Kidney (tissue), 14 donors: ENCODE data around the gene AUTS2. TPM values are rescaled to one million over a fixed set of nuclear protein-coding genes. Genes with fewer than 3 reads are reported as not detected.
A peak's percentile ranks its signal among the peaks of the same experiment; 100 is the strongest.

Source experiments
- DNase-seq, 5 donors: peaks; one replicate each; pipeline ENCODE4 v3.0.0-alpha.2; 2013 to 2020
- FAIRE-seq: peaks from 2 replicates; lab custom pipeline; 2012; peaks lifted over from hg19 to GRCh38; lab: Jason Lieb, UNC
- H3K27ac ChIP-seq, 2 donors: one replicate each; pipeline ENCODE4 v1.7.0; 2013; ENCODE audit warnings: low read depth in 2 of 2, low read length in 2 of 2, inconsistent platforms in 1 of 2
- H3K27me3 ChIP-seq: one replicate; pipeline ENCODE4 v1.7.1; 2013; ENCODE audit warnings: low read length, inconsistent platforms; ENCODE audit not compliant: control insufficient read depth, insufficient read depth
- H3K36me3 ChIP-seq, 3 donors: one replicate each; pipeline versions ENCODE4 v1.7.0 to v1.7.1; 2013; ENCODE audit warnings: low read length in 3 of 3, control low read depth in 1 of 3, inconsistent platforms in 1 of 3; ENCODE audit not compliant: insufficient read depth in 3 of 3, control insufficient read depth in 2 of 3
- H3K4me1 ChIP-seq, 3 donors: one replicate each; pipeline versions ENCODE4 v1.7.0 to v1.7.1; 2013; ENCODE audit warnings: low read length in 3 of 3, inconsistent platforms in 1 of 3, low read depth in 1 of 3; ENCODE audit not compliant: control insufficient read depth in 2 of 3, insufficient read depth in 2 of 3
- H3K4me3 ChIP-seq, 3 donors: one replicate each; pipeline versions ENCODE4 v1.7.0 to v1.8.1; 2013; ENCODE audit warnings: low read length in 3 of 3, control low read depth in 1 of 3, inconsistent platforms in 1 of 3
- H3K9ac ChIP-seq, 3 donors: one replicate each; pipeline versions ENCODE4 v1.7.0 to v1.7.1; 2013; ENCODE audit warnings: low read length in 3 of 3, control low read depth in 1 of 3, inconsistent platforms in 1 of 3
- H3K9me3 ChIP-seq, 3 donors: one replicate each; pipeline versions ENCODE4 v1.7.0 to v1.7.1; 2013; ENCODE audit warnings: low read length in 3 of 3, control low read depth in 1 of 3, inconsistent platforms in 1 of 3; ENCODE audit not compliant: control insufficient read depth in 2 of 3, insufficient read depth in 1 of 3
- CTCF ChIP-seq: IDR thresholded peaks from 3 replicates; pipeline ENCODE4 v1.5.1; 2012; ENCODE audit warnings: mild to moderate bottlenecking, moderate library complexity, borderline replicate concordance; ENCODE audit not compliant: insufficient read depth; ENCODE audit errors: extremely low read depth
- intact Hi-C: fragments of 100-400 bp; cut with DNase I; formaldehyde crosslinking; loops from one replicate; pipeline ENCODE4 v1.11.1; 2022
- polyA plus RNA-seq: library from polyadenylated mRNA; stranded (reverse); fragments of 350-450 nt; fragmentation: Illumina TruSeq; extraction: RNeasy Lipid Tissue Mini Kit (QIAGEN cat#74804); gene quantifications from one replicate; pipeline ENCODE4 v1.2.3, GENCODE V29; 2014; ENCODE audit warnings: low read depth, low replicate concordance; ENCODE audit not compliant: insufficient read depth
- total RNA-seq: library from RNA; stranded (reverse); fragmentation: NEBNext Ultra II Directional; extraction: Animal tissue kit (Norgen Biotek cat#: 25700); gene quantifications from one replicate; pipeline ENCODE4 v1.2.1, GENCODE V29; 2021
- donor health status: control.
- donor health status: control.
- donor health status: control.
- donor health status: control.
- donor health status: control.
- donor health status: DM: yes; HTN: yes; CAD: no.
- donor health status: Normal renal cell carcinoma (clear cell type).

Gene AUTS2
- total and polyA plus RNA-seq, 2 donors from 2014 or later: 5.2 to 33.8 TPM

GRCh38 chr7:70700055-70700940, 1102.0 kb downstream of the AUTS2 start:
- Histone ChIP-seq H3K27me3 (no peaks in the 10 kb centered on the region), H3K4me3 (no peak overlapping the region), H3K36me3 (peaks cover 0 to 4% (median 2%) of the 10 kb centered on the region in 3 donors), H3K4me1 (peaks cover 0 to 2% (median 0%) of the 10 kb centered on the region in 3 donors), H3K27ac (no peak overlapping the region), H3K9ac (no peak overlapping the region), H3K9me3 (no peaks in the 10 kb centered on the region)
- intact Hi-C loops: no loop called here
- no peak for TF ChIP-seq CTCF
- DNase-seq (no peak), FAIRE-seq (no peak)

DNA sequence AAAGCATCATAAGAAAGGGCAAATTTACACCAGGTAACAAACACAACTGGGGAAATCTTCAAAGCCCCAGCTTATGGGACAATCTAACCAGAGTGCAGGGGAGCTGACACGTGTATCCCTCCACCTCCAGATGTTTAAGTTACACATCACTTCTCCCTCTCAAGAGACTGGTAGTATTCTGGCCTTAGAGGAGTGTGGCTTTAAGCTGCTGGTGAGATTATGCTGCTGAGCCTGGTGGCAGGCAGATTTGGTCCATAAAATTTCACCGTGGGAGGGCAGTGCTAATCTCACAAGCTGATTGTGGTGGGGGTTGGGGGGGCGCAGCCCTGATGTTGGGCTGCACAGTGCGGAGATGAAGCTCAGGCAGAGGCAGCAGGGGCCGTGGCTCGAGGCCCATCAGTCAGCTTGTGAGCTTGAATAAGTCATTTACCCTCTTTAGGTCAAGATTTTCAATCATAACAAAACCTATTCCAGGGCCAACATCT, 1102.7 kb downstream of the AUTS2 start:
- Histone ChIP-seq H3K27ac (no peak overlapping the region), H3K9ac (no peak overlapping the region), H3K4me3 (no peak overlapping the region), H3K36me3 (peaks cover 0 to 4% (median 2%) of the 10 kb centered on the region in 3 donors), H3K4me1 (peaks cover 0 to 2% (median 0%) of the 10 kb centered on the region in 3 donors), H3K27me3 (no peaks in the 10 kb centered on the region), H3K9me3 (no peaks in the 10 kb centered on the region)
- intact Hi-C loops: no loop called here
- DNase-seq (peak in 2 of 5 donors; percentile 29 to 51), FAIRE-seq (no peak)
- TF ChIP-seq CTCF: no peak

DNA sequence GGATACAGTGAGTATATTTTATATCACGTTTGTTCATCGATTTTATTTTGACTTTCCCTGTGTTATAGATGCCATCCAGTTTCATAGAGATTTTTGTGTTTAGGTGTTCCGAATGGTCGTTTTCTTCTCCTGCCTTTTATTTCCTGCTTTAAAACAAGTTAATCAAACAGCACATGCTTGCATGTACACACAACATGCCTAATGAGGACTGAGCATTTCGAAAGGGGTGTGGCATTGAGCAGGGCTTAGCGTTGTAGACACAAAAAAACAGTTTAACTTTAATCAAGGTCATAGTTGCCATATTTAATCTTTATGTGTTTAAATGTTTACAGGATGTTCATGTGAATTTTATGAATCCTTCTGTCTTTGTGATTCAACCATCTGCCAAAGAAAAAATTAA, 1103.2 kb downstream of the AUTS2 start:
- no peak overlapping the region for H3K9ac ChIP-seq
- no peaks in the 10 kb centered on the region for H3K9me3 ChIP-seq
- no peak for TF ChIP-seq CTCF
- H3K36me3 ChIP-seq: peaks cover 0 to 4% (median 2%) of the 10 kb centered on the region in 3 donors
- no peaks in the 10 kb centered on the region for H3K27me3 ChIP-seq
- FAIRE-seq: no peak
- H3K4me3 ChIP-seq: no peak overlapping the region
- H3K4me1 ChIP-seq: peaks cover 0 to 2% (median 0%) of the 10 kb centered on the region in 3 donors
- H3K27ac ChIP-seq: no peak overlapping the region
- intact Hi-C loops: no loop called here
- no peak for DNase-seq
